Left forelimb (tissue), 1 donor: ENCODE data around the gene PIGX.
"Not testable (repeated sequence)": the region's sequence is repeated elsewhere in the genome, so short reads cannot be mapped to it uniquely, and the experiment has no call there.

Source experiments
- DNase-seq: peaks from one replicate; pipeline ENCODE4 v3.0.0-alpha.2; 2018; ENCODE audit warnings: low spot score

The PIGX gene

GRCh38 chr3:196706327-196706726 lies 5.8 kb upstream of the PIGX start:
- no peak for DNase-seq

- DNase-seq: no peak
Measured at GRCh38 chr3:196706731-196707130, 5.4 kb upstream of the PIGX start.

- DNase-seq: no peak
Measured at GRCh38 chr3:196707566-196707965, 4.6 kb upstream of the PIGX start.

- no peak for DNase-seq
Measured at GRCh38 chr3:196708467-196708866, 3.7 kb upstream of the PIGX start.

- peak; percentile 87 for DNase-seq
Measured at GRCh38 chr3:196712514-196713413, 587 bp downstream of the PIGX start.

- DNase-seq: not testable (repeated sequence)
Measured at GRCh38 chr3:196717162-196717561, 5.0 kb downstream of the PIGX start.

- DNase-seq: no peak
Measured at GRCh38 chr3:196721097-196721496, 8.9 kb downstream of the PIGX start.

- no peak for DNase-seq
Measured at GRCh38 chr3:196726788-196727675, 14.9 kb downstream of the PIGX start.

- no peak for DNase-seq
Measured at GRCh38 chr3:196735751-196736150, 23.6 kb downstream of the PIGX start.

GRCh38 chr3:196736670-196737374 lies 24.6 kb downstream of the PIGX start:
- DNase-seq: no peak

GRCh38 chr3:196737655-196738054 lies 25.5 kb downstream of the PIGX start:
- DNase-seq: no peak

- peak; percentile 93 for DNase-seq
Measured at GRCh38 chr3:196739671-196740480, 27.7 kb downstream of the PIGX start, which contains the start of gene PAK2. TSS of gene PAK2 (plus strand) at chr3:196739857. CDS start at chr3:196782647, 42,790 bp downstream.

GRCh38 chr3:196740481-196741248 lies 28.5 kb downstream of the PIGX start:
- DNase-seq: no peak

GRCh38 chr3:196741249-196741889 lies 29.2 kb downstream of the PIGX start:
- DNase-seq: no peak

GRCh38 chr3:196743569-196743968 lies 31.4 kb downstream of the PIGX start:
- not testable (repeated sequence) for DNase-seq

- no peak for DNase-seq
Measured at GRCh38 chr3:196749125-196749524, 36.9 kb downstream of the PIGX start.

- DNase-seq: no peak
Measured at GRCh38 chr3:196753201-196753600, 41.0 kb downstream of the PIGX start.

- no peak for DNase-seq
Measured at GRCh38 chr3:196754091-196754981, 42.2 kb downstream of the PIGX start.

GRCh38 chr3:196756732-196757131 lies 44.6 kb downstream of the PIGX start:
- DNase-seq: no peak
